GM23338 (cell line): ENCODE results near the gene TTC23. TPM values are rescaled to one million over a fixed set of nuclear protein-coding genes. Genes with fewer than 3 reads are reported as not detected.

Experiments used
- ATAC-seq: fragments of 200-7000 bp; cut with Tn5 transposase; 3 replicates; pipeline ENCODE4 v1.9.1; 2020
- DNase-seq: peaks from one replicate; pipeline ENCODE4 v3.0.0-alpha.2; 2015; ENCODE audit warnings: low spot score
- H2AFZ ChIP-seq: fragments of 200-600 bp; sonication (generic); 2 replicates; pipeline ENCODE4 v1.8.0; 2016; ENCODE audit warnings: antibody characterized with exemption, mild to moderate bottlenecking, moderate library complexity
- H3F3A ChIP-seq: fragments of 200-600 bp; sonication (generic); replicated peaks from 2 replicates; pipeline ENCODE4 v1.8.0; 2017; ENCODE audit warnings: antibody characterized with exemption, mixed run types, low read depth
- H3K27ac ChIP-seq: fragments of 200-600 bp; sonication (generic); 2 replicates; pipeline ENCODE4 v1.6.1; 2016; ENCODE audit warnings: low read depth
- H3K27me3 ChIP-seq: fragments of 200-600 bp; sonication (generic); 2 replicates; pipeline ENCODE4 v1.8.0; 2016; ENCODE audit warnings: mild to moderate bottlenecking, mixed run types, moderate library complexity; ENCODE audit not compliant: insufficient read depth
- H3K36me3 ChIP-seq: fragments of 200-600 bp; sonication (generic); 2 replicates; pipeline ENCODE4 v1.8.0; 2016; ENCODE audit warnings: mild to moderate bottlenecking; ENCODE audit not compliant: insufficient read depth
- H3K4me1 ChIP-seq: fragments of 200-600 bp; sonication (generic); 2 replicates; pipeline ENCODE4 v1.8.0; 2016; ENCODE audit warnings: mild to moderate bottlenecking, moderate library complexity; ENCODE audit not compliant: insufficient read depth
- H3K4me2 ChIP-seq: fragments of 200-600 bp; sonication (generic); 2 replicates; pipeline ENCODE4 v1.7.1; 2017; ENCODE audit warnings: mixed run types
- H3K4me3 ChIP-seq: fragments of 200-600 bp; sonication (generic); 2 replicates; pipeline ENCODE4 v1.6.1; 2016; ENCODE audit warnings: mixed run types
- H3K79me2 ChIP-seq: fragments of 200-600 bp; sonication (generic); replicated peaks from 2 replicates; pipeline ENCODE4 v1.8.0; 2017; ENCODE audit warnings: mild to moderate bottlenecking; ENCODE audit not compliant: insufficient read depth
- H3K9me2 ChIP-seq: fragments of 200-600 bp; sonication (generic); 2 replicates; pipeline ENCODE4 v1.8.0; 2017; ENCODE audit not compliant: insufficient read depth
- H4K20me1 ChIP-seq: fragments of 200-600 bp; sonication (generic); replicated peaks from 2 replicates; pipeline ENCODE4 v1.8.0; 2017; ENCODE audit warnings: mild to moderate bottlenecking; ENCODE audit not compliant: insufficient read depth
- H3K27ac Mint-ChIP-seq: 2 replicates; pipeline ENCODE4 v1.8.0; 2020; ENCODE audit warnings: inconsistent platforms, mild to moderate bottlenecking, moderate library complexity, mixed read lengths
- H3K27me3 Mint-ChIP-seq: 3 replicates; pipeline ENCODE4 v1.8.0; 2022; ENCODE audit warnings: low read depth, mild to moderate bottlenecking, moderate library complexity, mixed read lengths, inconsistent platforms; ENCODE audit not compliant: insufficient read depth, poor library complexity
- H3K36me3 Mint-ChIP-seq: 3 replicates; pipeline ENCODE4 v1.8.0; 2021; ENCODE audit warnings: low read depth, mild to moderate bottlenecking, inconsistent platforms, moderate library complexity, mixed read lengths
- H3K4me1 Mint-ChIP-seq: 3 replicates; pipeline ENCODE4 v1.8.0; 2020; ENCODE audit warnings: mild to moderate bottlenecking, inconsistent platforms, mixed read lengths
- H3K4me3 Mint-ChIP-seq: 3 replicates; pipeline ENCODE4 v1.8.0; 2021; ENCODE audit warnings: moderate library complexity, mild to moderate bottlenecking, inconsistent platforms, mixed read lengths
- H3K9me3 Mint-ChIP-seq: 3 replicates; pipeline ENCODE4 v1.8.0; 2020; ENCODE audit warnings: moderate library complexity, mild to moderate bottlenecking, inconsistent platforms, mixed read lengths
- CREB1 ChIP-seq: fragments of 250-450 bp; sonication (Bioruptor Pico); IDR thresholded peaks from 2 replicates; pipeline ENCODE4 v1.5.0; 2020; ENCODE audit warnings: low read depth, mild to moderate bottlenecking, moderate library complexity
- EZH2 ChIP-seq: fragments of 200-600 bp; sonication (generic); IDR thresholded peaks from one replicate; pipeline ENCODE4 v1.8.0; 2017; ENCODE audit warnings: antibody characterized with exemption, mild to moderate bottlenecking, low read depth; ENCODE audit not compliant: unreplicated experiment
- EZH2phosphoT487 ChIP-seq: fragments of 200-600 bp; sonication (generic); IDR thresholded peaks from one replicate; pipeline ENCODE4 v1.8.1; 2018; ENCODE audit warnings: antibody characterized with exemption; ENCODE audit not compliant: unreplicated experiment
- JUNB ChIP-seq: IDR thresholded peaks from one replicate; pipeline ENCODE4 v1.6.1; 2016; ENCODE audit warnings: antibody characterized with exemption; ENCODE audit not compliant: unreplicated experiment
- NANOG ChIP-seq: IDR thresholded peaks from 2 replicates; pipeline ENCODE4 v1.6.1; 2016; ENCODE audit warnings: antibody characterized with exemption, borderline replicate concordance
- POLR2AphosphoS5 ChIP-seq: IDR thresholded peaks from 2 replicates; pipeline ENCODE4 v1.6.1; 2016; ENCODE audit warnings: antibody characterized with exemption, low read depth
- STAT1 ChIP-seq: IDR thresholded peaks from one replicate; pipeline ENCODE4 v1.6.1; 2016; ENCODE audit warnings: antibody characterized with exemption; ENCODE audit not compliant: unreplicated experiment
- ZNF331 ChIP-seq: fragments of 250-450 bp; sonication (Bioruptor Pico); IDR thresholded peaks from 2 replicates; pipeline ENCODE4 v1.5.0; 2020; ENCODE audit warnings: low read depth, mild to moderate bottlenecking, moderate library complexity
- polyA plus RNA-seq: library from polyadenylated mRNA; unstranded; fragments of >200 nt; fragmentation: Nextera tagmentation; extraction: Ambion mirVana; gene quantifications from 2 replicates; pipeline ENCODE4 v1.2.1, GENCODE V29; 2016
- total RNA-seq: library from RNA; depleted of rRNA; stranded (reverse); fragments of >200 nt; shearing (Covaris generic); gene quantifications from 2 replicates; pipeline ENCODE4 v1.2.3, GENCODE V29; 2014
- TF ChIP-seq, protein P1 (sequence below): fragments of 250-450 bp; sonication (Bioruptor Pico); IDR thresholded peaks from 2 replicates; pipeline ENCODE4 v1.5.0; 2020; ENCODE audit warnings: mild to moderate bottlenecking, moderate library complexity
- TF ChIP-seq, protein P2 (sequence below): IDR thresholded peaks from 2 replicates; pipeline ENCODE4 v1.6.1; 2016; ENCODE audit warnings: antibody characterized with exemption
- TF ChIP-seq, protein P3 (sequence below), 2 experiments: fragments of 200-600 bp in 1 of 2; sonication (generic) in 1 of 2; conservative IDR thresholded peaks; 2 replicates each; pipeline versions ENCODE4 v1.5.1 to v1.6.1; 2016 to 2017; ENCODE audit warnings: antibody characterized with exemption in 2 of 2, low read depth in 2 of 2, mild to moderate bottlenecking in 2 of 2, moderate library complexity in 1 of 2

The TTC23 gene
- total and polyA plus RNA-seq, 2 experiments from 2014 or later, result 6.3 to 25.2 TPM

DNA sequence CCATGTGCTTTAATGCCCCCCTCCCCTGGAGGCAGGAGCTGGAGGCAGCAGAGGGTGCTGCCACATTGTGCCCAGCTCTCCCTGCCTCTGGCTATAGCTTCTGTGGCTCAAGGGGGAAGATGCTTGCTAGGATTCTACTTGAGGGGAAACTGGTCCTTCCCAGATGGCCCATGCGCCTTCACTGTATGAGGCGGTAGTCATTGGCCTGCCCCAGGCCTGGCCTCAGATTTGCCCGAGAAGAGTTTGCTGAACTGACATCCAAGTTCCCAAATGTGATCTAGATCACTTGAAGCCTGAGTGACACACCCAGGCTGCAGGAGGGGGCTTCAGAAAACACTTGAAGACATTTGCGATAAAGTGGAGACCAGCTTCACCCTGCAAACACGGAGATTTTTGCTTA is 140.4 kb downstream of the TTC23 start (continued):
- TF ChIP-seq, protein P1, sequence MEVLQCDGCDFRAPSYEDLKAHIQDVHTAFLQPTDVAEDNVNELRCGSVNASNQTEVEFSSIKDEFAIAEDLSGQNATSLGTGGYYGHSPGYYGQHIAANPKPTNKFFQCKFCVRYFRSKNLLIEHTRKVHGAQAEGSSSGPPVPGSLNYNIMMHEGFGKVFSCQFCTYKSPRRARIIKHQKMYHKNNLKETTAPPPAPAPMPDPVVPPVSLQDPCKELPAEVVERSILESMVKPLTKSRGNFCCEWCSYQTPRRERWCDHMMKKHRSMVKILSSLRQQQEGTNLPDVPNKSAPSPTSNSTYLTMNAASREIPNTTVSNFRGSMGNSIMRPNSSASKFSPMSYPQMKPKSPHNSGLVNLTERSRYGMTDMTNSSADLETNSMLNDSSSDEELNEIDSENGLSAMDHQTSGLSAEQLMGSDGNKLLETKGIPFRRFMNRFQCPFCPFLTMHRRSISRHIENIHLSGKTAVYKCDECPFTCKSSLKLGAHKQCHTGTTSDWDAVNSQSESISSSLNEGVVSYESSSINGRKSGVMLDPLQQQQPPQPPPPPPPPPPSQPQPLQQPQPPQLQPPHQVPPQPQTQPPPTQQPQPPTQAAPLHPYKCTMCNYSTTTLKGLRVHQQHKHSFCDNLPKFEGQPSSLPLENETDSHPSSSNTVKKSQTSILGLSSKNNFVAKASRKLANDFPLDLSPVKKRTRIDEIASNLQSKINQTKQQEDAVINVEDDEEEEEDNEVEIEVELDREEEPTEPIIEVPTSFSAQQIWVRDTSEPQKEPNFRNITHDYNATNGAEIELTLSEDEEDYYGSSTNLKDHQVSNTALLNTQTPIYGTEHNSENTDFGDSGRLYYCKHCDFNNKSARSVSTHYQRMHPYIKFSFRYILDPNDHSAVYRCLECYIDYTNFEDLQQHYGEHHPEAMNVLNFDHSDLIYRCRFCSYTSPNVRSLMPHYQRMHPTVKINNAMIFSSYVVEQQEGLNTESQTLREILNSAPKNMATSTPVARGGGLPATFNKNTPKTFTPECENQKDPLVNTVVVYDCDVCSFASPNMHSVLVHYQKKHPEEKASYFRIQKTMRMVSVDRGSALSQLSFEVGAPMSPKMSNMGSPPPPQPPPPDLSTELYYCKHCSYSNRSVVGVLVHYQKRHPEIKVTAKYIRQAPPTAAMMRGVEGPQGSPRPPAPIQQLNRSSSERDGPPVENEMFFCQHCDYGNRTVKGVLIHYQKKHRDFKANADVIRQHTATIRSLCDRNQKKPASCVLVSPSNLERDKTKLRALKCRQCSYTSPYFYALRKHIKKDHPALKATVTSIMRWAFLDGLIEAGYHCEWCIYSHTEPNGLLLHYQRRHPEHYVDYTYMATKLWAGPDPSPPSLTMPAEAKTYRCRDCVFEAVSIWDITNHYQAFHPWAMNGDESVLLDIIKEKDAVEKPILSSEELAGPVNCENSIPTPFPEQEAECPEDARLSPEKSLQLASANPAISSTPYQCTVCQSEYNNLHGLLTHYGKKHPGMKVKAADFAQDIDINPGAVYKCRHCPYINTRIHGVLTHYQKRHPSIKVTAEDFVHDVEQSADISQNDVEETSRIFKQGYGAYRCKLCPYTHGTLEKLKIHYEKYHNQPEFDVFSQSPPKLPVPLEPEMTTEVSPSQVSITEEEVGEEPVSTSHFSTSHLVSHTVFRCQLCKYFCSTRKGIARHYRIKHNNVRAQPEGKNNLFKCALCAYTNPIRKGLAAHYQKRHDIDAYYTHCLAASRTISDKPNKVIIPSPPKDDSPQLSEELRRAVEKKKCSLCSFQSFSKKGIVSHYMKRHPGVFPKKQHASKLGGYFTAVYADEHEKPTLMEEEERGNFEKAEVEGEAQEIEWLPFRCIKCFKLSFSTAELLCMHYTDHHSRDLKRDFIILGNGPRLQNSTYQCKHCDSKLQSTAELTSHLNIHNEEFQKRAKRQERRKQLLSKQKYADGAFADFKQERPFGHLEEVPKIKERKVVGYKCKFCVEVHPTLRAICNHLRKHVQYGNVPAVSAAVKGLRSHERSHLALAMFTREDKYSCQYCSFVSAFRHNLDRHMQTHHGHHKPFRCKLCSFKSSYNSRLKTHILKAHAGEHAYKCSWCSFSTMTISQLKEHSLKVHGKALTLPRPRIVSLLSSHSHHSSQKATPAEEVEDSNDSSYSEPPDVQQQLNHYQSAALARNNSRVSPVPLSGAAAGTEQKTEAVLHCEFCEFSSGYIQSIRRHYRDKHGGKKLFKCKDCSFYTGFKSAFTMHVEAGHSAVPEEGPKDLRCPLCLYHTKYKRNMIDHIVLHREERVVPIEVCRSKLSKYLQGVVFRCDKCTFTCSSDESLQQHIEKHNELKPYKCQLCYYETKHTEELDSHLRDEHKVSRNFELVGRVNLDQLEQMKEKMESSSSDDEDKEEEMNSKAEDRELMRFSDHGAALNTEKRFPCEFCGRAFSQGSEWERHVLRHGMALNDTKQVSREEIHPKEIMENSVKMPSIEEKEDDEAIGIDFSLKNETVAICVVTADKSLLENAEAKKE, result no peak
- TF ChIP-seq NANOG (no peak), CREB1 (CRISPR knock-in tag) (no peak), ZNF331 (CRISPR knock-in tag) (no peak), POLR2AphosphoS5 (no peak)
- TF ChIP-seq, protein P2, sequence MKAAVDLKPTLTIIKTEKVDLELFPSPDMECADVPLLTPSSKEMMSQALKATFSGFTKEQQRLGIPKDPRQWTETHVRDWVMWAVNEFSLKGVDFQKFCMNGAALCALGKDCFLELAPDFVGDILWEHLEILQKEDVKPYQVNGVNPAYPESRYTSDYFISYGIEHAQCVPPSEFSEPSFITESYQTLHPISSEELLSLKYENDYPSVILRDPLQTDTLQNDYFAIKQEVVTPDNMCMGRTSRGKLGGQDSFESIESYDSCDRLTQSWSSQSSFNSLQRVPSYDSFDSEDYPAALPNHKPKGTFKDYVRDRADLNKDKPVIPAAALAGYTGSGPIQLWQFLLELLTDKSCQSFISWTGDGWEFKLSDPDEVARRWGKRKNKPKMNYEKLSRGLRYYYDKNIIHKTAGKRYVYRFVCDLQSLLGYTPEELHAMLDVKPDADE, result no peak

DNA sequence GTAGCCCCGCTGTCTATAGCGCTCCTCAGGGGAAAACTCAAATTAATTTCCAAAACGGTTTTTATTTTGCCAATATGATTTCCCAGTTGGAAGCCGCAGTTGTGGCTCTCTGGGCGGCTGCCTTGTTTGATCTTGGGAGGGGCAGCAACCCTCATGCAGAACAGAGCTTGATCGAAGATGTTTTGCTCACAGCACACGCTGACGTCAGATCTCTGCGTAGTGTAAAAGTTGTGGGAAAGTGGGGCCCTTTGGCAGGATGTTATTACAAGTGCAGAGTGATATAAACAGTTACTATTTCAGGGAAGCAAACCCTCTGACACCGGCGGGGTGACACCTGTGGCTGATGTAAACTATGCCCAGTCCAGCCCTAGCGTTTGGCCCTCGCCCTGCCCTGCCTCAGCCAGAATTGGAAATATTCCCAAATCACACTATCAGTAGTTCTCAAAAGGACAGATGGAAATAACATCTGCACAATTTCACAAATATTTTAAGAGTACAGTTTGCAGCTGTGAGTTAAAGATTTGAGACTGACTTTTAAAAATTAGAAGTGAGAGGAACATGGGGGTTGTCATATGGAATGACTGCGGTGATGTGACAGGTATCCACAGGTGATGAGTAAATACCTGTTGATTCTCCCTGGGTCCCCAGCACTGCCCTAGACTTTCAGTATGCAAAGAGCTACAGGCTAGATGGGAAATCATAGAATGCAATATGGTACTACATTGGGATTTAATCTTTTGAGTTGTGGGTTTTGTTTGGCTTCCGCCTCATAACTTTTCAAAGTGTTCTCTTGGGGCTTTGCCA is 142.8 kb downstream of the TTC23 start:
- Mint-ChIP-seq H3K36me3 (no peaks in the 10 kb centered on the region), H3K9me3 (no peaks in the 10 kb centered on the region), H3K4me3 (peak overlapping the region; percentile 60), H3K27ac (no peak overlapping the region), H3K27me3 (peaks cover 36% of the 10 kb centered on the region), H3K4me1 (peaks cover 5% of the 10 kb centered on the region; the same call in 2 of the 3 replicates)
- H3K36me3 ChIP-seq, result no peaks in the 10 kb centered on the region
- H3K27me3 ChIP-seq, result peaks cover 37% of the 10 kb centered on the region
- H2AFZ ChIP-seq, result peak overlapping the region; percentile 72; the same call in 1 of the 2 replicates
- no peak for ATAC-seq
- no peak overlapping the region for H3K27ac ChIP-seq
- H3K9me2 ChIP-seq, result no peaks in the 10 kb centered on the region
- peak overlapping the region; percentile 79 for H3K4me2 ChIP-seq
- peaks cover 5% of the 10 kb centered on the region; the same call in 1 of the 2 replicates for H4K20me1 ChIP-seq
- no peak for TF ChIP-seq STAT1
- TF ChIP-seq CREB1 (CRISPR knock-in tag), result no peak
- TF ChIP-seq ZNF331 (CRISPR knock-in tag), result no peak
- no peak for TF ChIP-seq EZH2
- no peak for TF ChIP-seq JUNB
- no peak for TF ChIP-seq EZH2phosphoT487
- TF ChIP-seq, protein P3, sequence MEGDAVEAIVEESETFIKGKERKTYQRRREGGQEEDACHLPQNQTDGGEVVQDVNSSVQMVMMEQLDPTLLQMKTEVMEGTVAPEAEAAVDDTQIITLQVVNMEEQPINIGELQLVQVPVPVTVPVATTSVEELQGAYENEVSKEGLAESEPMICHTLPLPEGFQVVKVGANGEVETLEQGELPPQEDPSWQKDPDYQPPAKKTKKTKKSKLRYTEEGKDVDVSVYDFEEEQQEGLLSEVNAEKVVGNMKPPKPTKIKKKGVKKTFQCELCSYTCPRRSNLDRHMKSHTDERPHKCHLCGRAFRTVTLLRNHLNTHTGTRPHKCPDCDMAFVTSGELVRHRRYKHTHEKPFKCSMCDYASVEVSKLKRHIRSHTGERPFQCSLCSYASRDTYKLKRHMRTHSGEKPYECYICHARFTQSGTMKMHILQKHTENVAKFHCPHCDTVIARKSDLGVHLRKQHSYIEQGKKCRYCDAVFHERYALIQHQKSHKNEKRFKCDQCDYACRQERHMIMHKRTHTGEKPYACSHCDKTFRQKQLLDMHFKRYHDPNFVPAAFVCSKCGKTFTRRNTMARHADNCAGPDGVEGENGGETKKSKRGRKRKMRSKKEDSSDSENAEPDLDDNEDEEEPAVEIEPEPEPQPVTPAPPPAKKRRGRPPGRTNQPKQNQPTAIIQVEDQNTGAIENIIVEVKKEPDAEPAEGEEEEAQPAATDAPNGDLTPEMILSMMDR (conservative IDR thresholded peaks at IDR 0.05; ENCODE audit: low read depth in 2 of 2), result no peak
- TF ChIP-seq, protein P2, result no peak
- DNase-seq, result no peak
- 0 out of 2 replicates have a peak, but pooled peaks cover 9% of the 10 kb centered on the region for H3F3A ChIP-seq
- no peaks in the 10 kb centered on the region for H3K79me2 ChIP-seq
- peak overlapping the region; percentile 55 for H3K4me3 ChIP-seq
- no peaks in the 10 kb centered on the region for H3K4me1 ChIP-seq
